Mammary epithelial cell (primary cell): ENCODE results near the gene NPSR1.

Source experiments
- EZH2 ChIP-seq: IDR thresholded peaks from 2 replicates; pipeline ENCODE4 v1.6.1; 2012; ENCODE audit warnings: low read length, inconsistent platforms, borderline replicate concordance
- TF ChIP-seq, protein P1 (sequence below), 2 donors: IDR thresholded peaks in 1 of 2; conservative IDR thresholded peaks in 1 of 2; 2 replicates each; pipeline ENCODE4 v1.5.1; 2011 to 2012; ENCODE audit warnings: inconsistent platforms in 2 of 2, low read length in 2 of 2, mild to moderate bottlenecking in 2 of 2, control low read depth in 1 of 2, low read depth in 1 of 2; ENCODE audit not compliant: insufficient read depth in 1 of 2; ENCODE audit errors: extremely low read depth in 1 of 2

DNA sequence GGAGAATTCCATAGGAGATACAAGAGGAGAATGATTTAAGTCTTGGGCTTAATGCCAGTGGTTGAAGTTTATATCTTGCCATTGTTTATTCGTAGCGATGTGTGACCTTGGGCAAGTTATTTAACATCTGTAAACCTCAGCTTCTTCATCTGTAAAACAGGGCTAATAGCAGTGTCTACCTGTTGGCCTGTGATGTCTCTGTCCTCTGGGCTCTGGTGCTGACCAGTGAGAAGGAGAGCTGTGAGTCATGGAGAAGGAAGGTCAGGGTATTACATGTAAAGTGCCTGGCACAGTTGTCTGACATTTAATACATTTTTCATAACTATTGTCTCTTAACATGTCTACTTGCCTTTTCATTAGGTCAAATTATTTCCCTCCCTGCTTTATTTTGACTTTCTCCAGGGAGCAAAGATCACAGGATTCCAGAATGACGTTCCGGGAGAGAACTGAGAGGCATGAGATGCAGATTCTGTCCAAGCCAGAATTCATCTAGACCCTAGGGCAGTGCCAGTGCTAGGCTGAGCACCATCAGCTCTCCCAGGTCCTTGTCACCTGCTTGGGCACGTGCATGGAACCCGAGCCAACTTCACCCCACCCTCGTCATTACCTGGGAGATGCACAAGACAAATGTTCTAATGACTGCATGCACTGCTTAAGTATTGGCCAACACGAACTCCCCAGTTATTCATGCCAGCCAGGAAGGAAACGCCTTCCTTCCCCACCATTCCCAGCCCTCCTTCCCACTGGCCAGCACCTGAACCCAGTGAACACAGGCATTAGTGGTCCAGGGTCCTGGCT lies 191.3 kb downstream of the NPSR1 start:
- no peak for TF ChIP-seq EZH2
- TF ChIP-seq, protein P1, sequence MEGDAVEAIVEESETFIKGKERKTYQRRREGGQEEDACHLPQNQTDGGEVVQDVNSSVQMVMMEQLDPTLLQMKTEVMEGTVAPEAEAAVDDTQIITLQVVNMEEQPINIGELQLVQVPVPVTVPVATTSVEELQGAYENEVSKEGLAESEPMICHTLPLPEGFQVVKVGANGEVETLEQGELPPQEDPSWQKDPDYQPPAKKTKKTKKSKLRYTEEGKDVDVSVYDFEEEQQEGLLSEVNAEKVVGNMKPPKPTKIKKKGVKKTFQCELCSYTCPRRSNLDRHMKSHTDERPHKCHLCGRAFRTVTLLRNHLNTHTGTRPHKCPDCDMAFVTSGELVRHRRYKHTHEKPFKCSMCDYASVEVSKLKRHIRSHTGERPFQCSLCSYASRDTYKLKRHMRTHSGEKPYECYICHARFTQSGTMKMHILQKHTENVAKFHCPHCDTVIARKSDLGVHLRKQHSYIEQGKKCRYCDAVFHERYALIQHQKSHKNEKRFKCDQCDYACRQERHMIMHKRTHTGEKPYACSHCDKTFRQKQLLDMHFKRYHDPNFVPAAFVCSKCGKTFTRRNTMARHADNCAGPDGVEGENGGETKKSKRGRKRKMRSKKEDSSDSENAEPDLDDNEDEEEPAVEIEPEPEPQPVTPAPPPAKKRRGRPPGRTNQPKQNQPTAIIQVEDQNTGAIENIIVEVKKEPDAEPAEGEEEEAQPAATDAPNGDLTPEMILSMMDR (conservative IDR thresholded peaks at IDR 0.05 in 1 of 2, IDR thresholded peaks at IDR 0.05 in 1 of 2; ENCODE audit: extremely low read depth in 1 of 2, insufficient read depth in 1 of 2, low read depth in 1 of 2, low read length in 2 of 2) = no peak
